ENCODE data around the gene TRIM8.
"Not testable (repeated sequence)": the region's sequence is repeated elsewhere in the genome, so short reads cannot be mapped to it uniquely, and the experiment has no call there.

The TRIM8 gene

GRCh38 chr10:102651455-102652169 is 7.3 kb downstream of the TRIM8 start:
- DNase-seq: no peak

- no peak for DNase-seq
Measured at GRCh38 chr10:102652170-102652916, 8.1 kb downstream of the TRIM8 start.

- DNase-seq: no peak
Measured at GRCh38 chr10:102653060-102653459, 8.8 kb downstream of the TRIM8 start.

DNA sequence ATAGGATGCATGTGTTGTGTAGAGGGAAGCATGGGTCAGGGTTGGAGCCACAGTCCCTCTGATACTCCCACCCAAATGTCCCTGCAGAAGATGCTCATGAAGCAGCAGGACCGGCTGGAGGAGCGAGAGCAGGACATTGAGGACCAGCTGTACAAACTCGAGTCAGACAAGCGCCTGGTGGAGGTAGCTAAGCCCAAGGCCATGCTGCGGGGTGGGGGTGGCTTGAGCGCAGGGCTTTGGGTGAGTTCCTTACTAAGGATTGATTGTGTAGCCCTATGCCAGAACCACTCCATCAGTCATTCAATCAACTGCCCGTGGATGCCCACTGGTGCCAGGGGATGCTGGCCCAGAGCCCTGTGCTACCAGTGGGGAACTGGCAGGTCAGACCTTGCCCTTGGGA is 10.3 kb downstream of the TRIM8 start:
- DNase-seq: no peak

- no peak for DNase-seq
Measured at GRCh38 chr10:102654969-102655368, 10.7 kb downstream of the TRIM8 start.

GRCh38 chr10:102656026-102656425 is 11.7 kb downstream of the TRIM8 start:
- DNase-seq: no peak

DNA sequence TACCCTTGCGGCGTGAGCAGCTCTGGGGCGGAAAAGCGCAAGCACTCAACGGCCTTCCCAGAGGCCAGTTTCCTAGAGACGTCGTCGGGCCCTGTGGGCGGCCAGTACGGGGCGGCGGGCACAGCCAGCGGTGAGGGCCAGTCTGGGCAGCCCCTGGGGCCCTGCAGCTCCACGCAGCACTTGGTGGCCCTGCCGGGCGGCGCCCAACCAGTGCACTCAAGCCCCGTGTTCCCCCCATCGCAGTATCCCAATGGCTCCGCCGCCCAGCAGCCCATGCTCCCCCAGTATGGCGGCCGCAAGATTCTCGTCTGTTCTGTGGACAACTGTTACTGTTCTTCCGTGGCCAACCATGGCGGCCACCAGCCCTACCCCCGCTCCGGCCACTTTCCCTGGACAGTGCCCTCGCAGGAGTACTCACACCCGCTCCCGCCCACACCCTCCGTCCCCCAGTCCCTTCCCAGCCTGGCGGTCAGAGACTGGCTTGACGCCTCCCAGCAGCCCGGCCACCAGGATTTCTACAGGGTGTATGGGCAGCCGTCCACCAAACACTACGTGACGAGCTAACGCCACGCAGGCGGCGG is 12.6 kb downstream of the TRIM8 start:
- DNase-seq: no peak

GRCh38 chr10:102657451-102657850 is 13.2 kb downstream of the TRIM8 start:
- no peak for DNase-seq

- no peak for DNase-seq
Measured at GRCh38 chr10:102657984-102658724, 13.9 kb downstream of the TRIM8 start.

DNA sequence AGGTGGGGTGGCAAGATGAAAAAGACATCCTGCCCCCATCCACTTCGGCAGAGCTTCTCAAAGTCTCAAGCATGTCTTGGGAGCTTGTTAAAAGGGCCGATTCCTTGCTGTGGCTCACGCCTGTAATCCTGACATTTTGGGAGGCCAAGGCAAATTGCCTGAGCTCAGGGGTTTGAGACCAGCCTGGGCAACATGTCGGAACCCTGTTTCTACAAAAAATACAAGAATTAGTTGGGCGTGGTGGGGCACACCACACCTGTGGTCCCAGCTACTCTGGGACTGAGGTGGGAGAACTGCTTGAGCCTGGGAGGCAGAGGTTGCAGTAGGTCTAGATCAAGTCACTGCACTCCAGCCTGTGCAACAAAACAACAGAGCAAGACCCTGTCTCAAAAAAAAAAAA is 14.5 kb downstream of the TRIM8 start:
- no peak for DNase-seq

DNA sequence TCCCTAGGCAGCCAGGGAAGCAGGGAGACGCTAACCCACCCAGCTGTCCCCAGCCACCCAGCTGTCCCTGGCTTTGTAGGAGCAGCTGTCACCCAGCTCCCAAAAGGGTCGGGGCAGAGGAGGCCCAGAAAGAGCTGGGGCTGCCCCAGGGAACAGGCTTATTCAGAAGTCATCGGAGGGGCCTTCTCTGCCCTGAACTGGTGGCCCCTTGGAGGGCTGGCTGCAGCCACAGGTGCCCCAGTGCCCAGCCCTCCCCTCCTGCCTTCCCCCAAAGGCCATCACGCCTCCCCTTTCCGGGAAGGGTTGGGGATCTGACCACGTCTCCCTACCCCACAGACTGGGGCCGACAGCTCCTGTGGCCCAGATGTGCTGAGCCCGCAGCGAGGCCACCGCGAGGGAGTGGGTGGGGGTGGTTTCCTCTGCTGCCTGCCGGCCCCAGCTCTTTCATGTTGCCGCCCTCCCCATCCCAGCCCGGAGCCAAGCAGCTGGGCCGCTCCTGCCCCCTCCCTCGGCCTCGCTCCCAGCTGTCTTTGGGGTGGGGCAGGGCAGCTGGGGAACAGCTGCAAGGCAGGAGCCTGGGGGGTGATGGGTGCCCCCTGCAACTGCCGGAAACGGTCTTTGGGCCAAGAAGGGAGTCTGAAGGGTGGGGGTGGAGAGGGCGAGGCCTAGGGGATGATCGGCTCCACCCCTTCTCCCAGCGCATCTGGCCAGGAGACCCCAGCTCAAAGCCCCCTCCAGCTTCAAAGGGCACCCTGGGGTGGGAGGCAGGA is 16.8 kb downstream of the TRIM8 start:
- DNase-seq: peak; percentile 31

DNA sequence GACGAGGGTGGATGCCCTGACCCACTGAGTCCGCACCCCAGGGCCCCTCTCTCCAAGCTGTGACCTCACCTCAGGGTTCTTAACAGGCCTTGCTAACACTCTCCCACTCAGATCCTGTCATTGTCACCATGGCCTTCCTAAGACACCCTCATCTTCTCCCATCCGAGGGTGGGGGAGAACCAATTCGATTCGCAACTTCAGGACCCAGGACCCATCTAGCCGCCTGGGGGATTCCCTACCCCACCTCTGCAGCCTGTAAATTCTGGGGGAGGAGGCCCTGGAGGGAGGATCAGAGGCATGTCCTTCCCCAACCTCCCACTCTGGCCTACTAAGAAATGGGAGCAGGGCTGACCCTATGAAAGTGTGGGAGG is 17.4 kb downstream of the TRIM8 start:
- no peak for DNase-seq

GRCh38 chr10:102665904-102666509 is 21.7 kb downstream of the TRIM8 start:
- DNase-seq: no peak

GRCh38 chr10:102667411-102667810 is 23.1 kb downstream of the TRIM8 start:
- DNase-seq: not testable (repeated sequence)

DNA sequence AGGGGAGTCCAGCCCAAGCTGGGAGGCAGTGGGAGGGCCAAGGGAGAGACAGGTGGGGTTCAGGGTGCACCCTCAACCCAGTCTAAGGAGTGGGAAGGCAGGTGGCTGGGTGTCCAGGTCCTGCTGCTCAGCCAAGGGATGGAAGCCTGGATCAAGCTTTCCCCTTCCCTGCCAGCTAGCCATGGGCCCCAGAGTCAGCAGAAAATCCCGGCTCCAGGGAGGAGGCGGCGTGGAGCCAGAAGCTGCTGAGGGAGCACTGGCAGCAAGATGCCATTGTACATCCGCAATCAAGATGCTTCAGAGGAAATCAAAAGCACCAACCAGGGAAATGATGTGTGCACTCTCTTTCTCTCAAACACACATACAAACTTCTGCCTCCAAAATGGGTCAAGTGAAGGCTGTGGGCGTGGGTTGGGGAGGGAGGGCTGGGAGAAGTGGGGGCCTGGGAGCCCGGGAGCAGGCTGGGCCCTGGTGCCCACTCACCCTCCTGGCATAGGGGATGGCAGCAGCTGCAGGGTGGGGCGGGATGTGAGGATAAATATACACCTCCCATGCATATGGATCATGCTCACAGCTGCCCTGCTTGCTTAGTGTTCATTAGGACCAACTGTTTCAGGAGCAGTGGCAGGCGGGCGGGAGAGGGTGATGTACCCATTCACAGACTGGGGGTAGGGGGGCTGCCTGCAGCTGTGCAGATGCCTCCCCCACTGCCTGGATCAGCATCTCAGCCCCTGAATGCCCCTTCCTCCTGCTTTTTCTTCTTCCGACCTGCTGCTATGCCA is 24.2 kb downstream of the TRIM8 start:
- no peak for DNase-seq

DNA sequence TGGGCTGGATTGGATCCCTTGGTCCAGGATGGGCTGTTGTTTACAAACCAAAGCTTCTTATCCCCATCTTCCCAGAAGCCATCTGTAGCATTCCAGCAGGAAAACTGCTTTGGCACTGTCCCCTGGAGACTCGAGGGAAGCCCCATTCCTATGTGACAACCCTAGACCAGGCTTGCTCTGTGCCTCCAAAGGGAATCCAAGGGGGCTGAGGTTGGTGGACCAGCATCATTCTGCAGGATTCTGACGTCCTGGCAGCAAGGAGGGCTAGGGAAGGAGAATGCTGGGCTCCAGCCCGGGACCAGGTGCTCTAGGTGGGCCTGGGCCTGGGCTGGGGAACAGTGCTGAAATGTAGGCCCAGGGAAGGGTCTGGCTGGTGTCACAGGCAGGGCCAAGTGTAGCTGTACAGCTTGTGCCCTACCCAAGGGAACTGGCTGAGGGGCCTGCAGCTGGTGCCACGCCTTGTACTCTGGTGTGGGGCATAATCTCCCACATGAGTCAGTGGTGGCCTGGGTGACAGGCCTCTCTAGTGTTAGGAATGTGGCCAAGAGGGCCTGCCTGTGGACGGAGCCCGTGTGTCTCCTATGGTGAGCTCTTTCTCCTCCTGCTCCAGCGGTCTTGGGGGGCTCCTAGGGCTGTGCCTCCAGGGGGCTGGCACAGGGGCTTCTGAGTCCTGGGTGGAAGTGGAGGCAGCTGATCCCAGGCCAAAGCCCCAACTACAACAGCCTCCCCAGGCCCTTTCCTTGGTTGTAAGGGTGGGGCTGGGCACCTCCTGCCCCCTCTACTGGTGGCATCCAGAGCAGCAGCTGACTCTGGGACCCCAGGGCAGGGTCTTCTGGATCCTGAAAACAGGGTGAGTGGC is 25.2 kb downstream of the TRIM8 start:
- peak; percentile 68 for DNase-seq

DNA sequence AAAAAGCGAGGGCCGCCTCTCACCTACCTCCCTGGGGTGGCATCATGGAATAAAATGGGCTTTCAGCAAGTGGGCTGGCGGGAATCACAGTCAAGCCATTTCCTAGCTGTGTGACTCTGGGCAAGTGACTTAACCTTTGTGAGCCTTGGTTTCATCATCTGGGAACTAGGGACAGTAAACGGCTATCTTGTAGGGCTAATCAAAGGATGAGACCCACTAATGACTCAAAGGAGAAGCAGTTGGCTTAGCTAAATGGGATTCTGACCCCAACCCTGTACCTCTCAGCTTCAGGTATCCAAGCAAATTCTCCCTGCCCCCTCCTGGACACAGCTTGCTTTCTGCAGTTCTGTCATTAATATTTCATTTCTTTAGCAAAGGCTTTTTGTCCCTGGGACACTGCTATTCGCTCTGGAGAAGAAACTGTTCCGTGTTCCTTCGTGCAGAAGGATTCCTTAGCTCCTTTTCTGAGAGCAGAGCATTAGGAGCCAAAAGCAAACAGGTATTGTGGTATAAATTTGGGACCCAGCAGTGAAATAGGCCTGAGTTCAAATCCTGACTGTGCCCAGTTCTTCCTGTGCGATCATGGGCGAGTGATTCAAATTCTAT is 25.9 kb downstream of the TRIM8 start:
- DNase-seq: no peak

- no peak for DNase-seq
Measured at GRCh38 chr10:102670871-102671434, 26.7 kb downstream of the TRIM8 start.

DNA sequence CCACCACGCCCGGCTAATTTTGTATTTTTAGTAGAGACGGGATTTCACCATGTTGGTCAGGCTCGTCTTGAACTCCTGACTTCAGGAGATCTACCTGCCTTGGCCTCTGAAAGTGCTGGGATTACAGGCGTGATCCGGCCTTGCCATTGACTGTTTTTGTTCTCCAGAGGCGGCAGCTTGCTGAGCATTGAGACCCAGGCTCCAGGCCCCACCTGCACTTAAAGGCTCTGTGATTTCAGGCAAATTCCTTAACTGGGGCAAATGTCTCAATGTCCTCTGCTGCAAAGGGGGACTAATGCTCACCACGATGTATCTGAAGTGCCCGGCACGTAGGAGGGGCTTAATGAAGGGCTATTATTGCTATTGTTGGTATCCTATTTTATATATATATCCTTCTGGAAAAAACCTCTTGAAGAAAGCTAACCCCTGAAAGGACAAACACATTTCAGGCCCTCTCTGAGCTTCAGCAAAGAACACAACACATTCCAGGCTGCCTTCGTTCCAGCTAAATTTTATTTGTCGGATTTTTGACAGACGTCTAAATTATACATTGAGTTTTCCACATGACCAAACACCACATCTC is 29.0 kb downstream of the TRIM8 start:
- no peak for DNase-seq

All from EL (cell line).